ENCODE results near the gene COL18A1. TPM values are rescaled to one million over a fixed set of nuclear protein-coding genes. Genes with fewer than 3 reads are reported as not detected.

Gene COL18A1
- total RNA-seq, 1 donor from 2014 or later: 9.2 TPM

GRCh38 chr21:45504021-45504515 lies 99.1 kb downstream of the COL18A1 start:
- H3K4me3 ChIP-seq (ENCODE audit: low read depth, low read length): no peak overlapping the region
- no peak for FAIRE-seq
- no peaks in the 10 kb centered on the region for H3K27me3 ChIP-seq (ENCODE audit: control insufficient read depth, insufficient read depth, low read length)
- TF ChIP-seq, protein P1, sequence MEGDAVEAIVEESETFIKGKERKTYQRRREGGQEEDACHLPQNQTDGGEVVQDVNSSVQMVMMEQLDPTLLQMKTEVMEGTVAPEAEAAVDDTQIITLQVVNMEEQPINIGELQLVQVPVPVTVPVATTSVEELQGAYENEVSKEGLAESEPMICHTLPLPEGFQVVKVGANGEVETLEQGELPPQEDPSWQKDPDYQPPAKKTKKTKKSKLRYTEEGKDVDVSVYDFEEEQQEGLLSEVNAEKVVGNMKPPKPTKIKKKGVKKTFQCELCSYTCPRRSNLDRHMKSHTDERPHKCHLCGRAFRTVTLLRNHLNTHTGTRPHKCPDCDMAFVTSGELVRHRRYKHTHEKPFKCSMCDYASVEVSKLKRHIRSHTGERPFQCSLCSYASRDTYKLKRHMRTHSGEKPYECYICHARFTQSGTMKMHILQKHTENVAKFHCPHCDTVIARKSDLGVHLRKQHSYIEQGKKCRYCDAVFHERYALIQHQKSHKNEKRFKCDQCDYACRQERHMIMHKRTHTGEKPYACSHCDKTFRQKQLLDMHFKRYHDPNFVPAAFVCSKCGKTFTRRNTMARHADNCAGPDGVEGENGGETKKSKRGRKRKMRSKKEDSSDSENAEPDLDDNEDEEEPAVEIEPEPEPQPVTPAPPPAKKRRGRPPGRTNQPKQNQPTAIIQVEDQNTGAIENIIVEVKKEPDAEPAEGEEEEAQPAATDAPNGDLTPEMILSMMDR (IDR thresholded peaks at IDR 0.05; ENCODE audit: insufficient read depth, low read length, severe bottlenecking): no peak
- no peaks in the 10 kb centered on the region for H3K36me3 ChIP-seq (ENCODE audit: control insufficient read depth, insufficient read depth, low read length)
- no peak for DNase-seq (ENCODE audit: low read depth)

DNA sequence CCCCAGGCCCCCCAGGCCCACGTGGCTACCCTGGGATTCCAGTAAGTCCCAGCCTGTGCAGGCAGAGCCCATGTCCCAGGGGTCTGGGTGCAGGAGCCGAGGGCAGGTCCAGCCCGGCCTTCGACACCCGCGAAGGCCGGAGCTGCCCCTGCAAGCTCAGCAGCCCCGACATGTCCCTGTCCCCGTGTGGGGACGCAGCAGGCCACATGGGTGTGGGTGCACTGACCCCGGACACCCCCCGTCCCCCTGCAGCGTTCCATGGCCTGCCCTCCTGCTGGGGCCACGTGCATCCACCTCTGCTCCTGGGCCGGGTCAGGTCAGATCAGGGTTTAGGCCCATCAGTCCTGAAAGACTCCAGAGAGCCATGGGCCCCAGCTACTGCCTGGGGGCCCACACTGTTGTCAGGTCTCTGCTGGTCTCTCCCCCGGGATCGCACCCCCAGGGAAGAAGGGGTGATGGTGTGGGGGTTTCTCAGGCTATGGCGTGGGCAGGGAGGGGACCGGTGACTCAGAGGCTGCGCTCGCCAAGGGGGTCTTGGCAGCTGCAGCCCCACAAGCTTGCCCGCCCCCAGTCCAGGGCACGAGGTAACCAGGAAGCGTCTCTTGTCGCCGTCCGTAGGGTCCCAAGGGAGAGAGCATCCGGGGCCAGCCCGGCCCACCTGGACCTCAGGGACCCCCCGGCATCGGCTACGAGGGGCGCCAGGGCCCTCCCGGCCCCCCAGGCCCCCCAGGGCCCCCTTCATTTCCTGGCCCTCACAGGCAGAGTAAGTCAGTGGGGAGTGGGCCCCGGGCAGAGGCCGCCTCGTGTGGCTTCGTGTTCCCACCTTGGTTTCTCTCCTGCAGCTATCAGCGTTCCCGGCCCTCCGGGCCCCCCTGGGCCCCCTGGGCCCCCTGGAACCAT lies 99.8 kb downstream of the COL18A1 start:
- no peak overlapping the region for H3K4me3 ChIP-seq (ENCODE audit: low read depth, low read length)
- no peaks in the 10 kb centered on the region for H3K27me3 ChIP-seq (ENCODE audit: control insufficient read depth, insufficient read depth, low read length)
- DNase-seq (ENCODE audit: low read depth) (no peak), FAIRE-seq (no peak)
- TF ChIP-seq, protein P1 (IDR thresholded peaks at IDR 0.05; ENCODE audit: insufficient read depth, low read length, severe bottlenecking): no peak
- H3K36me3 ChIP-seq (ENCODE audit: control insufficient read depth, insufficient read depth, low read length): no peaks in the 10 kb centered on the region

GRCh38 chr21:45505416-45506021 lies 100.6 kb downstream of the COL18A1 start:
- TF ChIP-seq, protein P1 (IDR thresholded peaks at IDR 0.05; ENCODE audit: insufficient read depth, low read length, severe bottlenecking): no peak
- no peak for FAIRE-seq
- no peak for DNase-seq (ENCODE audit: low read depth)
- Histone ChIP-seq H3K4me3 (ENCODE audit: low read depth, low read length) (no peak overlapping the region), H3K36me3 (ENCODE audit: control insufficient read depth, insufficient read depth, low read length) (no peaks in the 10 kb centered on the region), H3K27me3 (ENCODE audit: control insufficient read depth, insufficient read depth, low read length) (no peaks in the 10 kb centered on the region)

- DNase-seq (ENCODE audit: low read depth): no peak
- Histone ChIP-seq H3K4me3 (ENCODE audit: low read depth, low read length) (no peak overlapping the region), H3K27me3 (ENCODE audit: control insufficient read depth, insufficient read depth, low read length) (no peaks in the 10 kb centered on the region), H3K36me3 (ENCODE audit: control insufficient read depth, insufficient read depth, low read length) (no peaks in the 10 kb centered on the region)
- FAIRE-seq: no peak
- TF ChIP-seq, protein P1 (IDR thresholded peaks at IDR 0.05; ENCODE audit: insufficient read depth, low read length, severe bottlenecking): no peak
Observed at GRCh38 chr21:45506241-45506817, 101.4 kb downstream of the COL18A1 start.

DNA sequence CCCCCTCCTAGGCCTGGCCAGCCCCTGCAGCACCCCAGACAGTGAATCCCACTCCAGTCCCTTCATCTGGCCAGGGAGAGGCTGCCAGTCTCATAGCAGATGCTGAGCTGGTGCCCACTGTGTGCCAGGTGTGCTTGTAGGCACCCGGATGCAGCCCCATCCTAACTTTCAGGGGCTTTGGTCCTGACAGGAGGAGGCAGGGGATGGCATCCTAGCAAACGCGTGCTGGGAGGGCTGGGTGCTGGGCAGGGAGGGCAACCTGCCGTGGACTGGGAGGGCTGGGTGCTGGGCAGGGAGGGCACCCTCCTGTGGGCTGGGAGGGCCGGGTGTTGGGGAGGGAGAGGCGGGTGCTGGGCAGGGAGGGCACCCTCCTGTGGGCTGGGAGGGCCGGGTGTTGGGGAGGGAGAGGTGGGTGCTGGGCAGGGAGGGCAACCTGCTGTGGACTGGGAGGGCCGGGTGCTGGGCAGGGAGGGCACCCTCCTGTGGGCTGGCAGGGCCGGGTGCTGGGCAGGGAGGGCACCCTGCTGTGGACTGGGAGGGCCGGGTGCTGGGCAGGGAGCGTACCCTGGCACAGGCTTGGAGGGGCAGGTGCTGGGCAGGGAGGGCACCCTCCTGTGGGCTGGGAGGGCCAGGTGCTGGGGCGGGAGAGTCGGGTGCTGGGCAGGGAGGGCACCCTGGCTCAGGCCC lies 102.0 kb downstream of the COL18A1 start:
- TF ChIP-seq, protein P1 (IDR thresholded peaks at IDR 0.05; ENCODE audit: insufficient read depth, low read length, severe bottlenecking): no peak
- H3K4me3 ChIP-seq (ENCODE audit: low read depth, low read length): no peak overlapping the region
- H3K36me3 ChIP-seq (ENCODE audit: control insufficient read depth, insufficient read depth, low read length): no peaks in the 10 kb centered on the region
- no peaks in the 10 kb centered on the region for H3K27me3 ChIP-seq (ENCODE audit: control insufficient read depth, insufficient read depth, low read length)
- DNase-seq (ENCODE audit: low read depth) (no peak), FAIRE-seq (no peak)

Data from bronchial epithelial cell (primary cell).